WTC11 (cell line): ENCODE results near the gene RPS16. TPM values are rescaled to one million over a fixed set of nuclear protein-coding genes. Genes with fewer than 3 reads are reported as not detected.

ENCODE experiments used
- ATF3 ChIP-seq: sonication (generic); formaldehyde crosslinking; conservative IDR thresholded peaks from 2 replicates; pipeline ENCODE4 v1.8.1; 2022; ENCODE audit warnings: mild to moderate bottlenecking, missing genetic modification reagents
- CBFB ChIP-seq: sonication (generic); formaldehyde crosslinking; IDR thresholded peaks from 2 replicates; pipeline ENCODE4 v1.8.1; 2022; ENCODE audit warnings: mild to moderate bottlenecking, low read depth, missing genetic modification reagents
- CREM ChIP-seq: sonication (generic); formaldehyde crosslinking; IDR thresholded peaks from 2 replicates; pipeline ENCODE4 v1.8.1; 2022; ENCODE audit warnings: mild to moderate bottlenecking, missing genetic modification reagents, moderate library complexity
- E2F1 ChIP-seq: sonication (generic); formaldehyde crosslinking; IDR thresholded peaks from 2 replicates; pipeline ENCODE4 v1.8.0; 2022; ENCODE audit warnings: mild to moderate bottlenecking, missing genetic modification reagents
- EMX1 ChIP-seq: fragments of 250-450 bp; sonication (Bioruptor Pico); IDR thresholded peaks from 2 replicates; pipeline ENCODE4 v1.8.0; 2021; ENCODE audit warnings: mild to moderate bottlenecking
- ESRRA ChIP-seq: sonication (generic); formaldehyde crosslinking; IDR thresholded peaks from 2 replicates; pipeline ENCODE4 v1.8.1; 2022; ENCODE audit warnings: mild to moderate bottlenecking, missing genetic modification reagents, borderline replicate concordance
- ETV6 ChIP-seq: sonication (generic); formaldehyde crosslinking; IDR thresholded peaks from 2 replicates; pipeline ENCODE4 v1.8.1; 2022; ENCODE audit warnings: mild to moderate bottlenecking, missing genetic modification reagents
- FOXK1 ChIP-seq: sonication (generic); formaldehyde crosslinking; IDR thresholded peaks from 2 replicates; pipeline ENCODE4 v1.8.0; 2022; ENCODE audit warnings: mild to moderate bottlenecking, moderate library complexity, missing genetic modification reagents
- FOXP1 ChIP-seq: sonication (generic); formaldehyde crosslinking; IDR thresholded peaks from 2 replicates; pipeline ENCODE4 v1.8.0; 2022; ENCODE audit warnings: missing genetic modification reagents, mild to moderate bottlenecking, moderate library complexity, borderline replicate concordance
- GABPB1 ChIP-seq: sonication (generic); formaldehyde crosslinking; IDR thresholded peaks from 2 replicates; pipeline ENCODE4 v1.8.1; 2023; ENCODE audit warnings: mild to moderate bottlenecking, missing genetic modification reagents
- GTF2I ChIP-seq: fragments of 250-450 bp; sonication (Bioruptor Pico); conservative IDR thresholded peaks from 2 replicates; pipeline ENCODE4 v1.4.0; 2021; ENCODE audit warnings: mild to moderate bottlenecking
- HMGA2 ChIP-seq: fragments of 250-450 bp; sonication (Bioruptor Pico); IDR thresholded peaks from 2 replicates; pipeline ENCODE4 v1.4.0; 2021; ENCODE audit warnings: mild to moderate bottlenecking, moderate library complexity
- IRF1 ChIP-seq: sonication (generic); formaldehyde crosslinking; IDR thresholded peaks from 2 replicates; pipeline ENCODE4 v1.8.0; 2023; ENCODE audit warnings: missing genetic modification reagents
- JAZF1 ChIP-seq: fragments of 250-450 bp; sonication (Bioruptor Pico); IDR thresholded peaks from 2 replicates; pipeline ENCODE4 v1.9.0; 2021; ENCODE audit warnings: moderate library complexity, mild to moderate bottlenecking, inconsistent platforms
- JUN ChIP-seq: sonication (generic); formaldehyde crosslinking; IDR thresholded peaks from 2 replicates; pipeline ENCODE4 v1.8.0; 2023; ENCODE audit warnings: mild to moderate bottlenecking, missing genetic modification reagents
- KAT7 ChIP-seq: sonication (generic); formaldehyde crosslinking; IDR thresholded peaks from 2 replicates; pipeline ENCODE4 v1.8.1; 2023; ENCODE audit warnings: missing genetic modification reagents, mild to moderate bottlenecking, borderline replicate concordance
- MYBL2 ChIP-seq: sonication (generic); formaldehyde crosslinking; IDR thresholded peaks from 2 replicates; pipeline ENCODE4 v1.8.1; 2023; ENCODE audit warnings: mild to moderate bottlenecking, moderate library complexity, missing genetic modification reagents
- NFATC4 ChIP-seq: fragments of 250-450 bp; sonication (Bioruptor Pico); IDR thresholded peaks from 2 replicates; pipeline ENCODE4 v1.9.0; 2021; ENCODE audit warnings: mild to moderate bottlenecking
- NR2C2 ChIP-seq: sonication (generic); formaldehyde crosslinking; IDR thresholded peaks from 2 replicates; pipeline ENCODE4 v1.8.0; 2022; ENCODE audit warnings: mild to moderate bottlenecking, missing genetic modification reagents
- NR3C1 ChIP-seq: sonication (generic); formaldehyde crosslinking; conservative IDR thresholded peaks from 2 replicates; pipeline ENCODE4 v1.8.1; 2023; ENCODE audit warnings: low read depth, mild to moderate bottlenecking, missing genetic modification reagents
- OVOL2 ChIP-seq: fragments of 250-450 bp; sonication (Bioruptor Pico); IDR thresholded peaks from 2 replicates; pipeline ENCODE4 v1.9.0; 2021; ENCODE audit warnings: mild to moderate bottlenecking, borderline replicate concordance
- RELA ChIP-seq: sonication (generic); formaldehyde crosslinking; IDR thresholded peaks from 2 replicates; pipeline ENCODE4 v1.8.1; 2022; ENCODE audit warnings: missing genetic modification reagents, mild to moderate bottlenecking, borderline replicate concordance
- SOX15 ChIP-seq: fragments of 250-450 bp; sonication (Bioruptor Pico); IDR thresholded peaks from 2 replicates; pipeline ENCODE4 v1.9.0; 2021; ENCODE audit warnings: mild to moderate bottlenecking
- TCF7 ChIP-seq: sonication (generic); formaldehyde crosslinking; IDR thresholded peaks from 2 replicates; pipeline ENCODE4 v1.8.0; 2022; ENCODE audit warnings: mild to moderate bottlenecking, low read depth, missing genetic modification reagents, moderate library complexity
- TEAD1 ChIP-seq: sonication (generic); formaldehyde crosslinking; IDR thresholded peaks from 2 replicates; pipeline ENCODE4 v1.8.0; 2022; ENCODE audit warnings: mild to moderate bottlenecking, missing genetic modification reagents
- TP53 ChIP-seq: sonication (generic); formaldehyde crosslinking; IDR thresholded peaks from 2 replicates; pipeline ENCODE4 v1.8.1; 2023; ENCODE audit warnings: mild to moderate bottlenecking, missing genetic modification reagents
- ZBTB21 ChIP-seq: sonication (generic); formaldehyde crosslinking; IDR thresholded peaks from 2 replicates; pipeline ENCODE4 v1.8.1; 2023; ENCODE audit warnings: mild to moderate bottlenecking, missing genetic modification reagents, borderline replicate concordance
- ZNF121 ChIP-seq: sonication (generic); formaldehyde crosslinking; IDR thresholded peaks from 2 replicates; pipeline ENCODE4 v1.8.0; 2023; ENCODE audit warnings: missing genetic modification reagents
- ZNF232 ChIP-seq: sonication (generic); formaldehyde crosslinking; IDR thresholded peaks from 2 replicates; pipeline ENCODE4 v1.8.0; 2022; ENCODE audit warnings: mild to moderate bottlenecking, missing genetic modification reagents
- ZNF416 ChIP-seq: fragments of 250-450 bp; sonication (Bioruptor Pico); IDR thresholded peaks from 2 replicates; pipeline ENCODE4 v1.9.0; 2021; ENCODE audit warnings: mild to moderate bottlenecking, inconsistent platforms
- ZNF423 ChIP-seq: fragments of 250-450 bp; sonication (Bioruptor Pico); IDR thresholded peaks from 2 replicates; pipeline ENCODE4 v2.1.2; 2022; ENCODE audit warnings: mild to moderate bottlenecking, moderate library complexity
- total RNA-seq: library from RNA; stranded (reverse); gene quantifications from 3 replicates; pipeline ENCODE4 v1.2.3, GENCODE V29; 2021
- TF ChIP-seq, protein P1 (sequence below): fragments of 250-450 bp; sonication (Bioruptor Pico); IDR thresholded peaks from 2 replicates; pipeline ENCODE4 v1.9.0; 2021; ENCODE audit warnings: moderate library complexity, mild to moderate bottlenecking, inconsistent platforms, borderline replicate concordance
- TF ChIP-seq, protein P2 (sequence below): sonication (generic); formaldehyde crosslinking; IDR thresholded peaks from 2 replicates; pipeline ENCODE4 v1.8.1; 2023; ENCODE audit warnings: mild to moderate bottlenecking, missing genetic modification reagents, moderate library complexity
- TF ChIP-seq, protein P3 (sequence below): fragments of 200-600 bp; IDR thresholded peaks from 2 replicates; pipeline ENCODE4 v1.8.0; 2022; ENCODE audit warnings: antibody characterized with exemption
- TF ChIP-seq, protein P4 (sequence below): sonication (generic); formaldehyde crosslinking; IDR thresholded peaks from 2 replicates; pipeline ENCODE4 v1.8.1; 2022; ENCODE audit warnings: low read depth, mild to moderate bottlenecking, moderate library complexity, missing genetic modification reagents, borderline replicate concordance

RPS16 gene
- total RNA-seq, 1 experiment from 2014 or later, result 2,962 TPM

GRCh38 chr19:39430675-39431593 lies 4.8 kb downstream of the RPS16 start (continued):
- TF ChIP-seq TCF7, result no peak
- TF ChIP-seq ZNF423 (CRISPR knock-in tag), result no peak
- TF ChIP-seq ESRRA (CRISPR knock-in tag), result no peak
- TF ChIP-seq KAT7 (CRISPR knock-in tag), result no peak
- no peak for TF ChIP-seq ZBTB21 (CRISPR knock-in tag)
- TF ChIP-seq JAZF1, result no peak
- TF ChIP-seq ATF3, result 0 out of 2 replicates have a peak, but pooled peaks have one; percentile 20
- no peak for TF ChIP-seq JUN
- no peak for TF ChIP-seq ZNF232 (CRISPR knock-in tag)
- no peak for TF ChIP-seq HMGA2
- TF ChIP-seq, protein P1, sequence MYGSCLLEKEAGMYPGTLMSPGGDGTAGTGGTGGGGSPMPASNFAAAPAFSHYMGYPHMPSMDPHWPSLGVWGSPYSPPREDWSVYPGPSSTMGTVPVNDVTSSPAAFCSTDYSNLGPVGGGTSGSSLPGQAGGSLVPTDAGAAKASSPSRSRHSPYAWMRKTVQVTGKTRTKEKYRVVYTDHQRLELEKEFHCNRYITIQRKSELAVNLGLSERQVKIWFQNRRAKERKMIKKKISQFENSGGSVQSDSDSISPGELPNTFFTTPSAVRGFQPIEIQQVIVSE, result no peak
- TF ChIP-seq, protein P2, sequence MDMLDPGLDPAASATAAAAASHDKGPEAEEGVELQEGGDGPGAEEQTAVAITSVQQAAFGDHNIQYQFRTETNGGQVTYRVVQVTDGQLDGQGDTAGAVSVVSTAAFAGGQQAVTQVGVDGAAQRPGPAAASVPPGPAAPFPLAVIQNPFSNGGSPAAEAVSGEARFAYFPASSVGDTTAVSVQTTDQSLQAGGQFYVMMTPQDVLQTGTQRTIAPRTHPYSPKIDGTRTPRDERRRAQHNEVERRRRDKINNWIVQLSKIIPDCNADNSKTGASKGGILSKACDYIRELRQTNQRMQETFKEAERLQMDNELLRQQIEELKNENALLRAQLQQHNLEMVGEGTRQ (CRISPR knock-in tag), result no peak
- peak; percentile 5 for TF ChIP-seq NFATC4
- TF ChIP-seq MYBL2 (CRISPR knock-in tag), result no peak
- TF ChIP-seq FOXK1, result no peak
- TF ChIP-seq TP53 (CRISPR knock-in tag), result no peak
- TF ChIP-seq ETV6 (CRISPR knock-in tag), result no peak
- peak; percentile 67 for TF ChIP-seq GABPB1 (CRISPR knock-in tag)
- TF ChIP-seq NR3C1 (CRISPR knock-in tag), result no peak
- 0 out of 2 replicates have a peak, but pooled peaks have one; percentile 22 for TF ChIP-seq FOXP1 (CRISPR knock-in tag)
- TF ChIP-seq NR2C2 (CRISPR knock-in tag), result no peak
- TF ChIP-seq CBFB (CRISPR knock-in tag), result no peak
- TF ChIP-seq ZNF121, result no peak
- TF ChIP-seq, protein P3, sequence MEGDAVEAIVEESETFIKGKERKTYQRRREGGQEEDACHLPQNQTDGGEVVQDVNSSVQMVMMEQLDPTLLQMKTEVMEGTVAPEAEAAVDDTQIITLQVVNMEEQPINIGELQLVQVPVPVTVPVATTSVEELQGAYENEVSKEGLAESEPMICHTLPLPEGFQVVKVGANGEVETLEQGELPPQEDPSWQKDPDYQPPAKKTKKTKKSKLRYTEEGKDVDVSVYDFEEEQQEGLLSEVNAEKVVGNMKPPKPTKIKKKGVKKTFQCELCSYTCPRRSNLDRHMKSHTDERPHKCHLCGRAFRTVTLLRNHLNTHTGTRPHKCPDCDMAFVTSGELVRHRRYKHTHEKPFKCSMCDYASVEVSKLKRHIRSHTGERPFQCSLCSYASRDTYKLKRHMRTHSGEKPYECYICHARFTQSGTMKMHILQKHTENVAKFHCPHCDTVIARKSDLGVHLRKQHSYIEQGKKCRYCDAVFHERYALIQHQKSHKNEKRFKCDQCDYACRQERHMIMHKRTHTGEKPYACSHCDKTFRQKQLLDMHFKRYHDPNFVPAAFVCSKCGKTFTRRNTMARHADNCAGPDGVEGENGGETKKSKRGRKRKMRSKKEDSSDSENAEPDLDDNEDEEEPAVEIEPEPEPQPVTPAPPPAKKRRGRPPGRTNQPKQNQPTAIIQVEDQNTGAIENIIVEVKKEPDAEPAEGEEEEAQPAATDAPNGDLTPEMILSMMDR, result no peak
- TF ChIP-seq RELA, result no peak
- TF ChIP-seq, protein P4, sequence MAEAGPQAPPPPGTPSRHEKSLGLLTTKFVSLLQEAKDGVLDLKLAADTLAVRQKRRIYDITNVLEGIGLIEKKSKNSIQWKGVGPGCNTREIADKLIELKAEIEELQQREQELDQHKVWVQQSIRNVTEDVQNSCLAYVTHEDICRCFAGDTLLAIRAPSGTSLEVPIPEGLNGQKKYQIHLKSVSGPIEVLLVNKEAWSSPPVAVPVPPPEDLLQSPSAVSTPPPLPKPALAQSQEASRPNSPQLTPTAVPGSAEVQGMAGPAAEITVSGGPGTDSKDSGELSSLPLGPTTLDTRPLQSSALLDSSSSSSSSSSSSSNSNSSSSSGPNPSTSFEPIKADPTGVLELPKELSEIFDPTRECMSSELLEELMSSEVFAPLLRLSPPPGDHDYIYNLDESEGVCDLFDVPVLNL (CRISPR knock-in tag), result no peak
- peak; percentile 76; the same call in 1 of the 2 replicates for TF ChIP-seq EMX1
- TF ChIP-seq OVOL2 (CRISPR knock-in tag), result no peak
- no peak for TF ChIP-seq CREM (CRISPR knock-in tag)
- no peak for TF ChIP-seq SOX15 (CRISPR knock-in tag)
- TF ChIP-seq E2F1, result no peak
- no peak for TF ChIP-seq TEAD1 (CRISPR knock-in tag)
- no peak for TF ChIP-seq GTF2I (CRISPR knock-in tag)
- no peak for TF ChIP-seq IRF1 (CRISPR knock-in tag)
- TF ChIP-seq ZNF416 (CRISPR knock-in tag), result no peak
